ENCODE measurements around the gene BAIAP2. TPM values are rescaled to one million over a fixed set of nuclear protein-coding genes. Genes with fewer than 3 reads are reported as not detected.

BAIAP2 gene
- total RNA-seq, 1 donor from 2014 or later = 119 TPM

- no peak for DNase-seq
- H3K27me3 ChIP-seq (ENCODE audit: low read depth) = no peaks in the 10 kb centered on the region
- TF ChIP-seq CTCF (IDR thresholded peaks at IDR 0.05) = no peak
- H3K36me3 ChIP-seq = peaks cover 11% of the 10 kb centered on the region
- no peak overlapping the region for H3K4me3 ChIP-seq
- intact Hi-C loops (cut with DNase I) = no loop called here
- no peak overlapping the region for H3K27ac ChIP-seq
- H3K9me3 ChIP-seq = no peaks in the 10 kb centered on the region
- no peak for ATAC-seq
- H3K4me1 ChIP-seq = no peaks in the 10 kb centered on the region
Measured at GRCh38 chr17:81125573-81126081, 90.7 kb downstream of the BAIAP2 start.

GRCh38 chr17:81126281-81127132 lies 91.6 kb downstream of the BAIAP2 start:
- Histone ChIP-seq H3K27ac (no peak overlapping the region), H3K36me3 (peaks cover 11% of the 10 kb centered on the region), H3K27me3 (ENCODE audit: low read depth) (no peaks in the 10 kb centered on the region), H3K9me3 (no peaks in the 10 kb centered on the region), H3K4me3 (no peak overlapping the region), H3K4me1 (no peaks in the 10 kb centered on the region)
- intact Hi-C loops (cut with DNase I) = no loop called here
- DNase-seq (no peak), ATAC-seq (no peak)
- TF ChIP-seq CTCF (IDR thresholded peaks at IDR 0.05) = no peak

DNA sequence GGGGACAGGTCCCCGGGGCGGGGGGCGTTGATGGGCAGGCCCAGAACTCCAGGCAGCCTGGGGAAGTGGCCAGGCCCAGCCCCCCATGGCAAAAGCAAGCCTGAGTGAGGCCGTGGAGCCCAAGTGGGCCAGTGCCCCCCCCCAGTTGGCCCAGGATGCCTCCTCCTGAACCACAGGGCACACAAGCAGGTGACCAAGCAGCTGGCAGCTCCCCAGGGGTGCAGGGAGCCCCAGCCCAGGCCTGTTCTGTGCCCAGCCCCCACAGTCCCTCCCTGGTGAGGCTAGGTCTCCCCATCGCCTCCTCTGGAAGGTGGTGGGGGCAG lies 92.1 kb downstream of the BAIAP2 start:
- Histone ChIP-seq H3K27me3 (ENCODE audit: low read depth) (no peaks in the 10 kb centered on the region), H3K27ac (no peak overlapping the region), H3K4me1 (no peaks in the 10 kb centered on the region), H3K36me3 (peaks cover 11% of the 10 kb centered on the region), H3K9me3 (no peaks in the 10 kb centered on the region), H3K4me3 (no peak overlapping the region)
- no peak for DNase-seq
- intact Hi-C loops (cut with DNase I) = no loop called here
- TF ChIP-seq CTCF (IDR thresholded peaks at IDR 0.05) = no peak
- ATAC-seq = no peak

DNA sequence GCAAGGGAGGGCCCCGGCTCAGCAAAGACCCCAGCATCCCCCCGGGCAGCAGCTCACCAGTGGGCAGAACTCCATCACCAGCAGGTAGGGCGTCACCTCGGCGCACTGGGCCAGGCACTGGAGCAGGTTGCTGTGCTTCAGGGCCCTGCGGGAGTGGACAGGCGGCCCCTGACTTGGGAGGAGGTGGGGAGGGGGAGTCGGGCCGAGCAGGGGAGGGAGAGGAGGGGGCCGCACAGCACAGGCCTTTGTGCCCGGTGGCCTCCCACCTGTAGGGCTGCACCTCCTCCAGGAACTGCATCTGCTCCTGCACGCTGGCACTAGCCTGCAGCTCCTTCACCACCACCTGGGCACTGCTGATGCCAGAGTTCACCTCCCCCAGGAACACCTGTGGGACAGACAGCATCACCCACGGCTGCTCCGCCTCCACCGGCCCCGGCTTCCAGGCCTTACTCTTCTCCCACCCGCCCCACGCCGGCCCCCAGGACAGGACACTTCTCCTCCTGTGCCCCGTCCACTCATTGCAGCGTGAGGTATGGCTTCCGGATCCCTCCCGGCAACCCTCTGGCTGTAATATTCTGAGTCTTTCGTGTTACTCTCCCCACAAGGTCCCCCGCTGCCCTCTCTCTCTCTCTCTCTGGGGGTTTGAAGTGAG lies 92.7 kb downstream of the BAIAP2 start:
- no peak for TF ChIP-seq CTCF (IDR thresholded peaks at IDR 0.05)
- Histone ChIP-seq H3K4me1 (no peaks in the 10 kb centered on the region), H3K4me3 (no peak overlapping the region), H3K36me3 (peaks cover 11% of the 10 kb centered on the region), H3K27ac (no peak overlapping the region), H3K27me3 (ENCODE audit: low read depth) (no peaks in the 10 kb centered on the region), H3K9me3 (no peaks in the 10 kb centered on the region)
- DNase-seq (no peak), ATAC-seq (no peak)
- intact Hi-C loops (cut with DNase I) = no loop called here

- Histone ChIP-seq H3K9me3 (no peaks in the 10 kb centered on the region), H3K36me3 (peaks cover 11% of the 10 kb centered on the region), H3K27me3 (ENCODE audit: low read depth) (no peaks in the 10 kb centered on the region), H3K4me3 (no peak overlapping the region), H3K27ac (no peak overlapping the region), H3K4me1 (peaks cover 5% of the 10 kb centered on the region)
- intact Hi-C loops (cut with DNase I) = no loop called here
- ATAC-seq = no peak
- TF ChIP-seq CTCF (IDR thresholded peaks at IDR 0.05) = no peak
- no peak for DNase-seq
Measured at GRCh38 chr17:81128338-81128737, 93.4 kb downstream of the BAIAP2 start.

Data from lower lobe of right lung (tissue), 2 donors.